Right atrium auricular region (tissue), 2 donors: ENCODE data around the gene DPT. TPM values are rescaled to one million over a fixed set of nuclear protein-coding genes. Genes with fewer than 3 reads are reported as not detected.
A peak's percentile ranks its signal among the peaks of the same experiment; 100 is the strongest.

Experiments
- DNase-seq: peaks from one replicate; pipeline ENCODE4 v3.0.0-alpha.2; 2019; ENCODE audit warnings: low spot score
- H3K27ac ChIP-seq, 2 donors: fragments of 200-600 bp; sonication (generic); 1 replicate in 1 of 2; 2 replicates in 1 of 2; pipeline ENCODE4 v1.5.1; 2016 to 2019
- H3K27me3 ChIP-seq, 2 donors: fragments of 200-600 bp; sonication (generic); one replicate each; pipeline versions ENCODE4 v1.5.1 to v1.6.0; 2017 to 2019
- H3K36me3 ChIP-seq: fragments of 200-600 bp; sonication (generic); one replicate; pipeline ENCODE4 v1.5.1; 2016
- H3K4me1 ChIP-seq, 2 donors: fragments of 200-600 bp; sonication (generic); one replicate each; pipeline versions ENCODE4 v1.5.1 to v1.6.0; 2017 to 2019
- H3K4me3 ChIP-seq, 2 donors: fragments of 200-600 bp; sonication (generic); 1 replicate in 1 of 2; 2 replicates in 1 of 2; pipeline ENCODE4 v1.5.1; 2017 to 2019; ENCODE audit warnings: mild to moderate bottlenecking in 1 of 2, moderate library complexity in 1 of 2
- H3K9me3 ChIP-seq, 2 donors: fragments of 200-600 bp; sonication (generic); one replicate each; pipeline ENCODE4 v1.5.1; 2019
- total RNA-seq, 2 donors: library from RNA; depleted of rRNA; stranded (reverse); fragments of >200 nt; gene quantifications; one replicate each; pipeline ENCODE4 v1.1.0, GENCODE V29; 2016
- TF ChIP-seq, protein P1 (sequence below), 2 donors: fragments of 200-600 bp; sonication (generic); IDR thresholded peaks; one replicate each; pipeline ENCODE4 v1.5.1; 2019; ENCODE audit warnings: antibody characterized with exemption in 2 of 2

The DPT gene
- total RNA-seq, 2 donors from 2014 or later: 52.2 to 71.3 TPM

DNA sequence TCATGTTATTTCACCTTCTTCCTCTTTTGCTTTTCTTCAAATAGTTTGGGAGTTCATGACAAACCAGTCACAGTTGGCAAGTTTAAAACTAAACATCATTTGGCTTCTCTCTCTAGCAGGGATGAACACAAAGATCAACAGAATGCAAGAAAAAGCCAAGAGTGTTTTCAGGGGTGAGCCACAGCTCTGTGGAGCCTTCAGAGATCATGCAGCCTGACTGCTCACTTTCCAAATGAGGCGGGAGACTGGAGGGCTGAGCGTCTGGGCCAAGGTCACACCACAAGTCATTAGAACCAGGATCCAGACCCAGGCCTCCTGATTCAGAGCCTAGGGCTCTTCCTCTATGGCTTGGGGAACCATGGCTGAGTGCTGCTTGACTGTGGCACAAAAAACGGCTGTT lies 2.7 kb downstream of the DPT start:
- Histone ChIP-seq H3K36me3 (no peaks in the 10 kb centered on the region), H3K4me3 (peak overlapping the region; percentile 32 to 46), H3K9me3 (no peaks in the 10 kb centered on the region), H3K27ac (peak overlapping the region; percentile 17 to 30), H3K4me1 (peaks cover 0 to 13% of the 10 kb centered on the region in 2 donors), H3K27me3 (no peaks in the 10 kb centered on the region)
- TF ChIP-seq, protein P1, sequence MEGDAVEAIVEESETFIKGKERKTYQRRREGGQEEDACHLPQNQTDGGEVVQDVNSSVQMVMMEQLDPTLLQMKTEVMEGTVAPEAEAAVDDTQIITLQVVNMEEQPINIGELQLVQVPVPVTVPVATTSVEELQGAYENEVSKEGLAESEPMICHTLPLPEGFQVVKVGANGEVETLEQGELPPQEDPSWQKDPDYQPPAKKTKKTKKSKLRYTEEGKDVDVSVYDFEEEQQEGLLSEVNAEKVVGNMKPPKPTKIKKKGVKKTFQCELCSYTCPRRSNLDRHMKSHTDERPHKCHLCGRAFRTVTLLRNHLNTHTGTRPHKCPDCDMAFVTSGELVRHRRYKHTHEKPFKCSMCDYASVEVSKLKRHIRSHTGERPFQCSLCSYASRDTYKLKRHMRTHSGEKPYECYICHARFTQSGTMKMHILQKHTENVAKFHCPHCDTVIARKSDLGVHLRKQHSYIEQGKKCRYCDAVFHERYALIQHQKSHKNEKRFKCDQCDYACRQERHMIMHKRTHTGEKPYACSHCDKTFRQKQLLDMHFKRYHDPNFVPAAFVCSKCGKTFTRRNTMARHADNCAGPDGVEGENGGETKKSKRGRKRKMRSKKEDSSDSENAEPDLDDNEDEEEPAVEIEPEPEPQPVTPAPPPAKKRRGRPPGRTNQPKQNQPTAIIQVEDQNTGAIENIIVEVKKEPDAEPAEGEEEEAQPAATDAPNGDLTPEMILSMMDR (IDR thresholded peaks at IDR 0.05): no peak
- no peak for DNase-seq

DNA sequence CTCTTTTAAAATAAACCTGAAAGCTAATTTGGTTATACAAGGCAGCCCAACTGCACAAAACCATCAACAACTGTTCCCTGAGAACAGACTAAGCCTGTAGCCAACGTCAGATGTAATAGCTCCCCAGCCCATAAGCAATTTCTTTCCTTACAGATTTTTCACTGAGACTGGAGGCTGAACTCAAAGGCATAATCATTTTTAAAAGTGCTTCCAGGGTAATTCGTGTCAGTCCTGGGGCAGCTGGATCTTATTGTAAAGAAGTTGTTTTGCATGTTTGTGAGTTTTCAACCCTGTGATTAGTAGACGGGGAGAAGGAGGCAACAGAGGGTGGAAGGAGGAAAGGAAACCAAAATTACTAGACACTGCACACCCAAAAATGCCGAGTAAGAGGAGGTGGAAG lies 3.2 kb downstream of the DPT start:
- H3K27ac ChIP-seq: peak overlapping the region; percentile 14 to 17
- no peaks in the 10 kb centered on the region for H3K36me3 ChIP-seq
- H3K27me3 ChIP-seq: no peaks in the 10 kb centered on the region
- H3K4me1 ChIP-seq: peaks cover 0 to 14% of the 10 kb centered on the region in 2 donors
- peak overlapping the region in 1 of 2 donors; percentile 46 for H3K4me3 ChIP-seq
- TF ChIP-seq, protein P1 (IDR thresholded peaks at IDR 0.05): no peak
- DNase-seq: no peak
- H3K9me3 ChIP-seq: no peaks in the 10 kb centered on the region

DNA sequence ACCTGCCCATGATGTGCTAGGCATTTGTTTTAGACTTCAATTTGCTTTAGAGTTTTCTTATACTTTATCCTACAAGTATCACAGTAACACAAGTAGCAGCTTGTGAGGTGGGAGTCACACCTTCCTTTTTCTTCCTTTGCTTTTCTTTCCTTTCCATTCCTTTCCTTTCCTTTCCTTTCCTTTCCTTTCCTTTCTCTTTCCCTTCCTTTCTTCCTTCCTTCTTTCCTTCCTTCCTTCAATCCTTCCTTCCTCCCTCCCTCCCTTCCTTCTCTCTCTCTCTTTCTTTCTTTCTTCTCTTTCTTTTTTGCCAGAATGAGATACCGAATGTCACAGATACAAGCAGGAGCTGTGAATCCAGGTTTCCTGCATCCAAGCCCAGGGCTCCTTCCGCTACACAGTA lies 3.9 kb downstream of the DPT start:
- Histone ChIP-seq H3K9me3 (no peaks in the 10 kb centered on the region), H3K27me3 (no peaks in the 10 kb centered on the region), H3K4me1 (peaks cover 0 to 14% of the 10 kb centered on the region in 2 donors), H3K27ac (no peak overlapping the region), H3K4me3 (no peak overlapping the region), H3K36me3 (no peaks in the 10 kb centered on the region)
- TF ChIP-seq, protein P1 (IDR thresholded peaks at IDR 0.05): no peak
- no peak for DNase-seq

DNA sequence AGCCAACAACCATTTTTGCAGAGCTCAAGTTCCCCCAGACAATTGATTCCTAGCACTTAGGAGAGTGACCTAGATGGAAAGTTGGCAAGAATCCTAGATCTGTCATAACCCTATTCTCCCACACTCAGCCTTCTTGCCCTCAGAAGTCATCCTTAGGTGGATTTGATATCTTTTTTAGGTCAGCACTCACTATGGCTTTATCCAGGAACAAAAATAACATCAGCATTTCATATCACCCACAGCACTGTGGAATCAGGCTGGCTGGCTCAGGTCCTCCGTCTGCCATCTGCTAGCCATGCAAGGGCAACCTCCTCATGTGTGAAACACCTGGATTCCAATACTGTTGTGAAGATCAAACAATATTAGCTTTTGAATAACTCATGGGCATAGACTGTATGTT lies 6.0 kb downstream of the DPT start:
- Histone ChIP-seq H3K9me3 (no peaks in the 10 kb centered on the region), H3K4me3 (no peak overlapping the region), H3K27me3 (no peaks in the 10 kb centered on the region), H3K27ac (no peak overlapping the region), H3K36me3 (no peaks in the 10 kb centered on the region), H3K4me1 (peaks cover 0 to 22% of the 10 kb centered on the region in 2 donors)
- TF ChIP-seq, protein P1 (IDR thresholded peaks at IDR 0.05): no peak
- DNase-seq: no peak

DNA sequence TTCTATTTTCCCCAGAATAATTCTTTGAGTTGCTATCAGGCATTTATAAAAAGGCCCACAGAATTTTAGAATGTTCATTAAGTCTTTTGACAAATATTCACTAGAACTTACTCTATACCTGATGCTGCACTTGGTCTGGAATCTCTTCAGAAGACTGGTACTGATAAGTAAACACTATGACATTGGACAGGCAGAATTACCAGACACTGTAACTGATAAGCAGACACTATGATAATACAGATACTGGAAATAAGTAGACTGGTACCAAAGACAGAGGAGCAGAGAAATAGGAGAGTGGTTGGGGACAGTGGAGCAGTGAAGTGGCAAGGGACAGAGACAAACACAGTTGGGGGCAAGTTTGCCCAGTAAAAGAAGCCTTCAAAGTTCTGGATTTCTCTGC lies 8.2 kb downstream of the DPT start:
- DNase-seq: no peak
- no peak overlapping the region for H3K27ac ChIP-seq

More for the DNA sequence above, 8.2 kb downstream of the DPT start:
- H3K4me1 ChIP-seq: peaks cover 0 to 27% of the 10 kb centered on the region in 2 donors
- H3K36me3 ChIP-seq: no peaks in the 10 kb centered on the region
- H3K9me3 ChIP-seq: no peaks in the 10 kb centered on the region
- no peak overlapping the region for H3K4me3 ChIP-seq
- H3K27me3 ChIP-seq: no peaks in the 10 kb centered on the region
- TF ChIP-seq, protein P1 (IDR thresholded peaks at IDR 0.05): no peak
